ENCODE data around the gene RBMS3. TPM values are rescaled to one million over a fixed set of nuclear protein-coding genes. Genes with fewer than 3 reads are reported as not detected.

The RBMS3 gene
- total and polyA plus RNA-seq, 2 donors (not counting 1 experiment from before 2014, with no cell fraction given), result 26.9 to 68.4 TPM

GRCh38 chr3:29475305-29475840 is 194.5 kb downstream of the RBMS3 start:
- Histone ChIP-seq H3K4me3 (replicated peaks in 1 of 4; ENCODE audit: control extremely low read depth in 1 of 4, insufficient read depth in 1 of 4, low read depth in 3 of 4, low read length in 4 of 4) (no peak overlapping the region), H4K20me1 (ENCODE audit: control insufficient read depth, extremely low read depth, insufficient read depth, low read length) (no peaks in the 10 kb centered on the region), H3K27me3 (ENCODE audit: control insufficient read depth, insufficient read depth, low read length) (no peaks in the 10 kb centered on the region), H3K9ac (ENCODE audit: insufficient read depth, low read length) (no peak overlapping the region), H3K4me1 (ENCODE audit: control insufficient read depth, extremely low read depth, insufficient read depth, low read length) (no peaks in the 10 kb centered on the region), H3K27ac (ENCODE audit: insufficient read depth, low read length) (no peak overlapping the region), H3K79me2 (ENCODE audit: control insufficient read depth, insufficient read depth, low read length) (no peaks in the 10 kb centered on the region), H2AFZ (ENCODE audit: low read length) (no peak overlapping the region), H3K36me3 (ENCODE audit: control insufficient read depth, insufficient read depth, low read length) (no peaks in the 10 kb centered on the region), H3K4me2 (ENCODE audit: extremely low read depth, insufficient read depth, low read length) (no peak overlapping the region), H3K9me3 (ENCODE audit: control insufficient read depth, insufficient read depth, low read depth, low read length) (no peaks in the 10 kb centered on the region)
- DNase-seq (ENCODE audit: low read depth in 2 of 2), result no peak
- no peak for TF ChIP-seq CTCF (conservative IDR thresholded peaks at IDR 0.05 in 1 of 2, IDR thresholded peaks at IDR 0.05 in 1 of 2; ENCODE audit: low read depth in 1 of 2, low read length in 2 of 2)
- no peak for TF ChIP-seq EZH2 (IDR thresholded peaks at IDR 0.05; ENCODE audit: low read length, missing control alignments)

DNA sequence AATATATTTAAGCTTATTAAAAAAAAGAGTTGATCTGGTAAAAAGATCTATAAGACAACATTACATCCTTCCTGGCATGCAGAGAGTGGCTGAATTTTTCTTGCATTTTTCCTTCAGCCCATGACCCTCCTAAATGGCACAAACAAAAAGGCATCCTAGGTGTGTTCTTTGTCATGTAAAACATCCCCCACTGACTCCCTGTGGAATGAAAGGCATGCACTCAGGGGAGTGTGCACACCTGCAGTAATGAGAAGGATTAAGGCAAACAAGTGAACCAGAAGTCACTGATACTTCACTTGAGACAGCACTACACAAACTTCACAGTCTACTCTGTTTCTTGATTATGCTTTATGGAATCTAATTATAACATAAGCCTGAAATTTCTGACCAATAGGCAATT is 195.0 kb downstream of the RBMS3 start:
- H3K4me1 ChIP-seq (ENCODE audit: control insufficient read depth, extremely low read depth, insufficient read depth, low read length), result no peaks in the 10 kb centered on the region
- no peak for DNase-seq (ENCODE audit: low read depth in 2 of 2)

DNA sequence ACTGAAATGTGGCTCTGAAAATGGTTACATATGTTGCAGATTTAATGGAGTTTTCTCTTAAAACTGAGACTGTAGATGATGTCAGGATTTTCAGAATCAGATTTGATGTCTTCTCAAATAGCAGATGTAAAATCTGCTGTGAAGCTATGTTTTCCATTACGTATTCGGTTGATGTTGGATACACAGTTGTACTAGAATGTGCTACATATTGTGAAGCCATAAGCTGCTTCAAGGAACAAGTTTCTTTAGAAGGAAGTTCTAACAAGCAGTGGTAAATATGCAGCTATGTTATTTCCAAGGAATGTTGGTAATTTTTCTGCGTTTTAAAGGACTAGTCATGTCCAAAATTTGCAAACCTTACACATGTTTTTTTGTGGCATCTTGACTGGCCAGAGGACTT is 197.7 kb downstream of the RBMS3 start:
- peak in 1 of 2 donors; percentile 51 for DNase-seq (ENCODE audit: low read depth in 2 of 2)

More for the DNA sequence above, 195.0 kb downstream of the RBMS3 start:
- no peak overlapping the region for H3K9ac ChIP-seq (ENCODE audit: insufficient read depth, low read length)
- no peak overlapping the region for H3K4me3 ChIP-seq (replicated peaks in 1 of 4; ENCODE audit: control extremely low read depth in 1 of 4, insufficient read depth in 1 of 4, low read depth in 3 of 4, low read length in 4 of 4)
- H3K36me3 ChIP-seq (ENCODE audit: control insufficient read depth, insufficient read depth, low read length), result no peaks in the 10 kb centered on the region
- TF ChIP-seq CTCF (conservative IDR thresholded peaks at IDR 0.05 in 1 of 2, IDR thresholded peaks at IDR 0.05 in 1 of 2; ENCODE audit: low read depth in 1 of 2, low read length in 2 of 2) (no peak), EZH2 (IDR thresholded peaks at IDR 0.05; ENCODE audit: low read length, missing control alignments) (no peak)
- no peaks in the 10 kb centered on the region for H3K9me3 ChIP-seq (ENCODE audit: control insufficient read depth, insufficient read depth, low read depth, low read length)
- H3K79me2 ChIP-seq (ENCODE audit: control insufficient read depth, insufficient read depth, low read length), result no peaks in the 10 kb centered on the region
- H3K27ac ChIP-seq (ENCODE audit: insufficient read depth, low read length), result no peak overlapping the region
- H4K20me1 ChIP-seq (ENCODE audit: control insufficient read depth, extremely low read depth, insufficient read depth, low read length), result no peaks in the 10 kb centered on the region
- H3K27me3 ChIP-seq (ENCODE audit: control insufficient read depth, insufficient read depth, low read length), result no peaks in the 10 kb centered on the region
- no peak overlapping the region for H2AFZ ChIP-seq (ENCODE audit: low read length)
- no peak overlapping the region for H3K4me2 ChIP-seq (ENCODE audit: extremely low read depth, insufficient read depth, low read length)

More for the DNA sequence above, 197.7 kb downstream of the RBMS3 start:
- no peaks in the 10 kb centered on the region for H3K36me3 ChIP-seq (ENCODE audit: control insufficient read depth, insufficient read depth, low read length)
- H3K4me2 ChIP-seq (ENCODE audit: extremely low read depth, insufficient read depth, low read length), result no peak overlapping the region
- H3K27me3 ChIP-seq (ENCODE audit: control insufficient read depth, insufficient read depth, low read length), result no peaks in the 10 kb centered on the region
- no peaks in the 10 kb centered on the region for H3K4me1 ChIP-seq (ENCODE audit: control insufficient read depth, extremely low read depth, insufficient read depth, low read length)
- H3K79me2 ChIP-seq (ENCODE audit: control insufficient read depth, insufficient read depth, low read length), result no peaks in the 10 kb centered on the region
- no peak overlapping the region for H2AFZ ChIP-seq (ENCODE audit: low read length)
- H3K9ac ChIP-seq (ENCODE audit: insufficient read depth, low read length), result no peak overlapping the region
- no peaks in the 10 kb centered on the region for H4K20me1 ChIP-seq (ENCODE audit: control insufficient read depth, extremely low read depth, insufficient read depth, low read length)
- H3K9me3 ChIP-seq (ENCODE audit: control insufficient read depth, insufficient read depth, low read depth, low read length), result no peaks in the 10 kb centered on the region
- TF ChIP-seq CTCF (conservative IDR thresholded peaks at IDR 0.05 in 1 of 2, IDR thresholded peaks at IDR 0.05 in 1 of 2; ENCODE audit: low read depth in 1 of 2, low read length in 2 of 2), result no peak
- no peak for TF ChIP-seq EZH2 (IDR thresholded peaks at IDR 0.05; ENCODE audit: low read length, missing control alignments)
- H3K27ac ChIP-seq (ENCODE audit: insufficient read depth, low read length), result no peak overlapping the region
- H3K4me3 ChIP-seq (replicated peaks in 1 of 4; ENCODE audit: control extremely low read depth in 1 of 4, insufficient read depth in 1 of 4, low read depth in 3 of 4, low read length in 4 of 4), result no peak overlapping the region
